HL-60/S4 treated with retinoic acid at 250 ng/mL for 4 days and 3 days (cell line): ENCODE data around the gene CASP10.

ENCODE experiments used
- in situ Hi-C: fragments of 300-500 bp; cut with MboI; formaldehyde crosslinking; loops from 2 replicates; pipeline ENCODE4 v1.7.0; 2022; ENCODE audit warnings: low sequenced_read_pairs

Gene CASP10

DNA sequence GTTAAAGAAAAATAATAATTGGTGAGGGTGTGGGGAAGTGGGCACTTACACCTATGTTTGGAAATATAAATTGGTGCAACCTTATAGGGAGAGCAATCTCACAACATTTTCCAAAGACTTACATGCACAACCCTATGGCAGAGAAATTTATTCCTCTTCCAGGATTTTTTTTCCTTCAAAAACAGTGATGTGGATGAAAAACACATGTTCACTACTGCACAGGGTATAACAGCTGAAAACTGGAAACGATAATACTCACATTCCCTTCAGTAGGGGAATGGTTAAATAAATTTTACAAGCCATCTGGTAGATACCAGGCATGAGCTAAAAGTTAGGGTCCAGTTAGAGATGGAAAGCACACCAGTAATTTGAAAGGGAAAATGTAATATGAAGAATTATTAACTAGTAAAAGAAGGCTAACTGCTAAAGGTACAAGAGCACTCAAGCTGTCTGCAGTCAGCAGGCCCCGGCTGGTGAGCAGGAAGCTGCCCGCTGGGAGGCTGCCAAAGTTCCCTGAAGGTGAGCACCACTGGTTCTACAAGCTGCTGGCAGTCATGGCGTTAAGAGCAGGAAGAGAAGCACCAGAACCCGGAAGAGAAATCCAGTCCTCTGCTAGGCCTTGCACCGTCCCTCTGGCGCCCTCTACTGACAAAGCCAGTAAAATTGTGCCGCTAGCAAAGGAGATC, 49.0 kb downstream of the CASP10 start:
- in situ Hi-C loops = loop anchor here (25.0 kb wide), 1 partner anchor 955 kb away; no protein-coding TSS in a partner anchor

GRCh38 chr2:201232467-201232815, 49.5 kb downstream of the CASP10 start:
- in situ Hi-C loops = loop anchor here (25.0 kb wide), 1 partner anchor 955 kb away; no protein-coding TSS in a partner anchor

DNA sequence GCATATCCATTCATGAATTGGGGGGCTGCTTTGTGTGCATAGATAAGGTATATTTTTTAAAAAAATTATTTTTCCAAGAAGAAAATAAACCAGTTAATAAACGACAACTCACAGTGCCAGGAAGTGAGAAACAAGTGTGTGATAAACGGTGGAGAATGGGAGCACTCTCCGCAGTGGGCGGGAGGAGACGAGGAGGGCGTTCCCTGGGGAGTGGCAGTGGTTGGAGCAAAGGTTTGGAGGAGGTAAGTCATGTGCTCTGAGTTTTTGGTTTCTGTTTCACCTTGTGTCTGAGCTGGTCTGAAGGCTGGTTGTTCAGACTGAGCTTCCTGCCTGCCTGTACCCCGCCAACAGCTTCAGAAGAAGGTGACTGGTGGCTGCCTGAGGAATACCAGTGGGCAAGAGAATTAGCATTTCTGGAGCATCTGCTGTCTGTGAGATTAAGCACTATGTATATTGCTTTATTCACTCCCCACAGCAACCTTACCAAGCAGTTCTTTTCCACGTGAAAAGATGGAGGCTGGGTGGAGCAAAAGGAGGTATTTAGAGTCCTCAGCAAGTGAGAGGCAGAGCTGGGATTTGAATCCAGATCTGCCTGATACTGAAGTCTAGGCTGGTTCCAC, 50.4 kb downstream of the CASP10 start:
- in situ Hi-C loops = loop anchor here (25.0 kb wide), 1 partner anchor 954 kb away; no protein-coding TSS in a partner anchor

DNA sequence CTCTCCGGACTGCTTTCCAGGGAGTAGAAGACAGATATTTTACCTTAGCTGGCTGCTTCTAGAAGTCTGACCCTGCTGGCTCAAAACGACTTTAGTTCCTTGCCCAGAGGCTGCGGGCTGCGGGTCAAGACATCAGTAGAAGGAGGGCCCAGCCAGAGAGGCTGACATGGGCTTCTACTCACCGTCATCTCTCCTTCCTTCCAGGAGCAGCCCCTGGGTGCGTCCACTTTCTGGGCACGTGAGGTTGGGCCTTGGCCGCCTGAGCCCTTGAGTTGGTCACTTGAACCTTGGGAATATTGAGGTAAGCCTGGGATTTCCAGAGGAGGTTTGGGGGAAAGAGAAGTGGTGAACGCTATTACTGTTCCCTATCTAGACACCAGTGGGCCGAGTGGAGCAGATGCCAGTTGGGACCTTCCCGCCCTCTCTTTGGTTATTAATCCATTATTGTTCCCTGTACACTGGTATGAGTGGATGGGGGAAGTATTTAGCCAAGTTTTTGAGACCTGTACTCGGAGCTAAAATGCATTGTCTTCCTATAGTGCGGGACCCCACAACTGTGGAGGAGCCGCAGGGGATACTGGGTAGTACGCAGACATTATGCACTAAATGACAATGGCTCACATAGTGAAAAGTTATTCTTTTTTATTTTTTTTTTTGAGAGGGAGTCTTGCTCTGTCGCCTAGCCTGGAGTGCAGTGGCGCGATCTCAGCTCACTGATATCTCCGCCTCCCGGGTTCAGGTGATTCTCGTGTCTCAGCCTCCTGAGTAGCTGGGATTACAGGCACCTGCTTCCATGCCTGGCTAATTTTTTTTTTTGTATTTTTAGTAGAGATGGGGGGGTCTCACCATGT, 51.1 kb downstream of the CASP10 start:
- in situ Hi-C loops = loop anchor here (25.0 kb wide), 1 partner anchor 953 kb away; no protein-coding TSS in a partner anchor

- in situ Hi-C loops = loop anchor here (25.0 kb wide), 1 partner anchor 953 kb away; no protein-coding TSS in a partner anchor
Observed at GRCh38 chr2:201234663-201235135, 51.8 kb downstream of the CASP10 start.

DNA sequence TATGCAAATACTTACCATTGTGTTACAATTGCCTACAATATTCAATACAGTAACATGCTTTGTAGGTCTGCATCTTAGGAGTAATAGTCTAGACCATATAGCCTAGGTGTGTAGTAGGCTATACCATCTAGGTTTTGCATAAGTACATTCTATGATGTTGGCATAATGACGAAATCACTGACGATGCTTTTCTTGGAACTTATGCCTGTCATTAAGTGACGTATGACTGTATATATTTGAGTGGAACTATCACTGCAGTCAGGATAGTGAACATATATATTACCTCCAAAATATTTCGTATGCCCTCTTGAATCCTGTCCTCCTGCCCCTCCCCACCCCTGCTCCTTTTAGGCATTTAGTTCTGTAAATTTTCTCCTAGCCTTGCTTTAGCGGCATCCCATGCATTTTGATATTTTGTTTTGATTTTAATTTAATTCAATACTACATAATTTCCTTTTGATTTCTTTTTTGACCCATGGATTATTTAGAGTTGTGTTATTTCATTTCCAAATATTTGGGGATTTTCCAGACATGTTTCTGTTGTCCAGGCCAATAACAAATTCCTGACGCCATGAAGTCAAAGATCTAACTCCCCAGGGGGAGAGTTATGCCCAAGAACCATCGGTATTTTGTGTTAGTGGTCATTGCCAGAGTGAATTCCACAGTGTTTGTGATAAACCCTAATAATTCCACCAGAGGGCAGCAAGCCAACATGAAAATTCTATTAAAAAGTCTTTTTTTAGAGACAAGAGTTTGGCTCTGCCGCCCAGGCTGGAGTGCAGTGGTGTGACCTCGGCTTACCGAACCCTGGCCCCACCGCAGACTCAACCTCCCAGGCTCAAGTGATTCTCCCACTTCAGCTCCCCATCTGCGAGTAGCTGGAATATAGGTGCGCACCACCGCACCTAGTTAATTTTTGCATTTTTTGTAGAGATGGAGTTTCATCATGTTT, 53.2 kb downstream of the CASP10 start:
- in situ Hi-C loops = loop anchor here (25.0 kb wide), 1 partner anchor 951 kb away; no protein-coding TSS in a partner anchor

DNA sequence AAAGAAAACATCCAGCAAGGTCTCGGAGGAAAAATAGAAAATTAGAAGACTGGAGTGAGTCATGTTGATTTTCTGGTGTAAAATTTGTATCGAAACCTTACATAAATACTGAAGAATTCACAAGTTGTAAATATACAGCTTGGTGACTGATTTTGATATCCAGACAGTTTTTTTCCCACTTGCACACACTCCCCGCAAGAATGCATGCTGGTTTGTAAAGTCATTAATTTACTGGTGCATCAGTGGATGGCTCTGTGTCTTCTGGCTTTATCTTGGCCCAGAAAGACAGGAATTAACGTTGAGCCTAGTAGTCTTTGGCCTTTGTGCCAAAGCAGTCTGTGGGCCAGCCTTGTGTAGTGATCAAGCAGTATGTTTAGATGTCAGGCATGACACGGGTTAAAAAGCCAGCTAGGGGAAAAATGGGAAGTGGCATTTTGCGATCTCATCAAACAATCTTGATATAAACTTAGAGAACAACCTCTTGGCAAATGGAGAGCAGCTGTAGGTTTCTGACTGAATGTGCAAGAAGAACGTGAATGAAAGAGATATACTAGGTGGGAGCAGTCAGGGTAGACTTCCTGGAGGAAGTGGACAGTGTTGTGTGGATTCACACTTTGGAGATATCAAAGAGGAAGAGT, 54.7 kb downstream of the CASP10 start:
- in situ Hi-C loops = loop anchor here (25.0 kb wide), 1 partner anchor 950 kb away; no protein-coding TSS in a partner anchor

- in situ Hi-C loops = loop anchor here (25.0 kb wide), 1 partner anchor 948 kb away; no protein-coding TSS in a partner anchor
Observed at GRCh38 chr2:201239167-201239935, 56.4 kb downstream of the CASP10 start.

GRCh38 chr2:201242571-201243277, 59.8 kb downstream of the CASP10 start:
- in situ Hi-C loops = loop anchor here (25.0 kb wide), 1 partner anchor 945 kb away; no protein-coding TSS in a partner anchor

- in situ Hi-C loops = loop anchor here (5.0 to 25.0 kb wide), 2 partner anchors 117 to 942 kb away; no protein-coding TSS in a partner anchor
Observed at GRCh38 chr2:201244829-201245228, 61.9 kb downstream of the CASP10 start.

DNA sequence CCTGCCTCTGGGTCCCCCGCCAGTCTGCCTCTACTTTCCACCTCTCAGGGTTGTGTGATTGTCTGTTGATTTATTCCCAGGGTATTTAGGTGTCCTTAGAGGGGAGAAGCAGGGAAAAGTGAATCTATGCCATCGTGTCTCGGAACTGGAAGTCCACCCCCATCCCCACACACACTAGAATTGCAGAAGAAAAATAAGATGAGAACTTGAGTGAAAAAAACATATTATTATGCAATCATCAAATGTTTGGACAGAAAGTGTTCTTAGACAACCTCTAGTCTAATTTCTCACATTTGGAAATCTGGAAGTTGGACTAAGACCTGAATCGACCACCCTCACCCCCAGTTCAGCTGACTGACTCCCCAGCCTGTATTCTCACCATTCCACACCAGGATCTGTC, 63.3 kb downstream of the CASP10 start:
- in situ Hi-C loops = loop anchor here (5.0 to 25.0 kb wide), 2 partner anchors 116 to 941 kb away; no protein-coding TSS in a partner anchor

GRCh38 chr2:201248288-201248844, 65.4 kb downstream of the CASP10 start:
- in situ Hi-C loops = loop anchor here (5.0 to 25.0 kb wide), 2 partner anchors 114 to 939 kb away; no protein-coding TSS in a partner anchor

DNA sequence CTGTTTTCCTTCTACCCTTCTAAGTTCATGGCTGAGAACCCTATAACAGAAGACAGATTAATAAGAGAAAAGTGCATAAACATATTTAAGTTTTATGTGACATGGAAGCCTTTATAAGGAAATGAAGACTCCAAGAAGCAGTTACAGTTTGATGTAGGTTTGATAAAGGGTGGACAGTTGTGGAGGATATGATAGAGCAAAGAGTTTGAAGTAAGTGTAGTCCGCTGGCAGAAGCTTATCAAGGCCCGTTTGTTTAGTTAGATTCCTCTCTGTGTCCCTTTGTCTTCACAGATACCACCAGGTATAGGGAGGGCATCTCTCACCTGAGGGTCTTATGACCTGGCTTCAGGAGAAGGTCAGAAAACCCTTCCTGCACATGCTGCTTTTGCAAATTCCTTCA, 66.9 kb downstream of the CASP10 start:
- in situ Hi-C loops = loop anchor here (5.0 to 25.0 kb wide), 2 partner anchors 112 to 937 kb away; no protein-coding TSS in a partner anchor

GRCh38 chr2:201250741-201251140, 67.8 kb downstream of the CASP10 start:
- in situ Hi-C loops = no loop called here

DNA sequence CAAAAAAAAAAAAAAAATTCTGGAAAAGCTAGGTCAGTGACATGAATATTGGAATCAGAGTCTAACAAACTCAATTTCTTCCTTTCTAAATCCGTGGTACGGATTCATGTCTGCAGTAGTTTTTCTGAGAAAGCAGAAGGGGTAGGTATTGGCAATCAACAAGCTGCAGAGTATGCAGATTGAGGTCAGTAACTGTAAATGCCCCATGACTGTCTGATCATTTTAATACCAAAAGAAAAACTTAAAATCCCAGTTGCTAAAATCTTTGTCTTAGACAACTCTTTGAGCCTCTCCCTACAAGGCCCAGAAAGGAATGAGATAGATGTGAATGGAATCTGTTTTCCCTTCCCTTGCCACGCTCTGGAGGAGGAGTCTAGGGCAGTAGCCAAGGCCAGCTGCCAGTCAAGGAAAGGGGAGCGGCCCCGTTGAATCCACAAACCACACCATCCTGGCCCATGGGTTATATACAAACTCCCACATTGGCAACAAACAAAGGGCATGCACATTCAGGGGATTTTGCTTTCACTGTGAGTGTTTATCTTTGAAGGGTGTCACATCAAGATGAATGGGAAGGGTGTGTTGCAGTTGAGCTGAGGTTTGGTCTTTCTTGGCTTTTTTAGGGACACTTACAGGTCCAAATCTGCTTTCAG, 71.3 kb downstream of the CASP10 start:
- in situ Hi-C loops = no loop called here

GRCh38 chr2:201255408-201256033, 72.6 kb downstream of the CASP10 start:
- in situ Hi-C loops = no loop called here
